ENCODE data around the gene NEDD4L.

NEDD4L gene

DNA sequence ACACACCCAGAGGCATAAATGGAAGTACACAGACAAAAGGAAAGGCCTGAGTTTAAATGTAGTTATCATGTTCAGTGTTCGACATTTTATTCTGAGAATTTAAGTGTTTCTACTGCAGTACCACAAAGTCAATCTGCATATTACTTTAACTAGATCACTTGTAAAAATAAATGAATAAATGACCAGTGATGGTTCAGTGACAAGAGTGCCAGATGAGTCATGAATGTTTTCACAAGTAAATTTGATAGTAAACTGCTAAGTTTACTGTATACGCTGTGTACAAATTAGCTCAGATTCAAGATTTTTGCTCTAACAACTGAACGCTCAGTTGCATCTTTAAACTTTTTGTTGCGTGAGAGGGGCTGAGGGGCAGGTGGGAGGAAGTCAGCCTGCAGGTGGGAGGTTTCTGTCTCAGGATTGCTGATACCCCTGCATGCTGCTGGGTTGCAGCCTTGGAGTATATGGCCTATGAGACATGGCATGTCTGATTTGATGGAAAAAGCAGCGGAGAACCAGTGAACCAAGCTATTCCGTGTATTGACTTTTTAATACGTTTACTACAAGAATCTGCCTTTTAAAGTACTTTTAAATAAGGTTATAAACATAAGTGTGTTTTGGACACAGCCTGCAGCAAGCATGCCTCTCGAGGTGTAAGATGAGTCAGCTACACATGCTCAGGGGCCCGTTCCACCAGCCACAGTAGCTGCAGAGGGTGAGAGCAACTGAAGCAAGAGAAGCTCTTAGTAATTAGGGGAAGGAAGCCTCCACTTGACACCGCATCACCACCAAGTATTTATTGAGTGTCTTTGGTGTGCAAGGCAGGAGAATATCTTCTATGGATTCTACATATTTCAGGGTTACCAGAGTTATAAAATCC lies 245.1 kb downstream of the NEDD4L start (continued):
- TF ChIP-seq, protein P1, sequence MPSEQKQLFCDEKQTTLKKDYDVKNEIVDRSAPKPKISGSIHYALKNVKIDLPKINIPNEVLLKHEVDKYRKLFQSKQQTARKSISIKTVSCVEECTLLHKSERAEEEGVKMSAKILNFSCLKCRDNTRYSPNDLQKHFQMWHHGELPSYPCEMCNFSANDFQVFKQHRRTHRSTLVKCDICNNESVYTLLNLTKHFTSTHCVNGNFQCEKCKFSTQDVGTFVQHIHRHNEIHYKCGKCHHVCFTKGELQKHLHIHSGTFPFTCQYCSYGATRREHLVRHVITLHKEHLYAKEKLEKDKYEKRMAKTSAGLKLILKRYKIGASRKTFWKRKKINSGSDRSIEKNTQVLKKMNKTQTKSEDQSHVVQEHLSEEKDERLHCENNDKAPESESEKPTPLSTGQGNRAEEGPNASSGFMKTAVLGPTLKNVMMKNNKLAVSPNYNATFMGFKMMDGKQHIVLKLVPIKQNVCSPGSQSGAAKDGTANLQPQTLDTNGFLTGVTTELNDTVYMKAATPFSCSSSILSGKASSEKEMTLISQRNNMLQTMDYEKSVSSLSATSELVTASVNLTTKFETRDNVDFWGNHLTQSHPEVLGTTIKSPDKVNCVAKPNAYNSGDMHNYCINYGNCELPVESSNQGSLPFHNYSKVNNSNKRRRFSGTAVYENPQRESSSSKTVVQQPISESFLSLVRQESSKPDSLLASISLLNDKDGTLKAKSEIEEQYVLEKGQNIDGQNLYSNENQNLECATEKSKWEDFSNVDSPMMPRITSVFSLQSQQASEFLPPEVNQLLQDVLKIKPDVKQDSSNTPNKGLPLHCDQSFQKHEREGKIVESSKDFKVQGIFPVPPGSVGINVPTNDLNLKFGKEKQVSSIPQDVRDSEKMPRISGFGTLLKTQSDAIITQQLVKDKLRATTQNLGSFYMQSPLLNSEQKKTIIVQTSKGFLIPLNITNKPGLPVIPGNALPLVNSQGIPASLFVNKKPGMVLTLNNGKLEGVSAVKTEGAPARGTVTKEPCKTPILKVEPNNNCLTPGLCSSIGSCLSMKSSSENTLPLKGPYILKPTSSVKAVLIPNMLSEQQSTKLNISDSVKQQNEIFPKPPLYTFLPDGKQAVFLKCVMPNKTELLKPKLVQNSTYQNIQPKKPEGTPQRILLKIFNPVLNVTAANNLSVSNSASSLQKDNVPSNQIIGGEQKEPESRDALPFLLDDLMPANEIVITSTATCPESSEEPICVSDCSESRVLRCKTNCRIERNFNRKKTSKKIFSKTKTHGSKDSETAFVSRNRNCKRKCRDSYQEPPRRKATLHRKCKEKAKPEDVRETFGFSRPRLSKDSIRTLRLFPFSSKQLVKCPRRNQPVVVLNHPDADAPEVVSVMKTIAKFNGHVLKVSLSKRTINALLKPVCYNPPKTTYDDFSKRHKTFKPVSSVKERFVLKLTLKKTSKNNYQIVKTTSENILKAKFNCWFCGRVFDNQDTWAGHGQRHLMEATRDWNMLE (tag by site-specific recombination; conservative IDR thresholded peaks at IDR 0.05; ENCODE audit: low read depth) = no peak
- TF ChIP-seq ZNF223 (tag by site-specific recombination; IDR thresholded peaks at IDR 0.05) (no peak), ZNF792 (tag by site-specific recombination; IDR thresholded peaks at IDR 0.05) (no peak; the same call in 1 of the 2 replicates), ZNF211 (tag by site-specific recombination; IDR thresholded peaks at IDR 0.05; ENCODE audit: low read depth) (no peak), ZNF658 (tag by site-specific recombination; IDR thresholded peaks at IDR 0.05) (no peak), ZNF138 (tag by site-specific recombination; IDR thresholded peaks at IDR 0.05; ENCODE audit: borderline replicate concordance) (no peak), ZNF544 (tag by site-specific recombination; IDR thresholded peaks at IDR 0.05) (no peak), ZNF19 (tag by site-specific recombination; IDR thresholded peaks at IDR 0.05; ENCODE audit: low read depth) (no peak), HOXA7 (CRISPR knock-in tag; IDR thresholded peaks at IDR 0.05; ENCODE audit: borderline replicate concordance) (no peak), SCRT2 (tag by site-specific recombination; IDR thresholded peaks at IDR 0.05) (no peak), ZNF514 (tag by site-specific recombination; IDR thresholded peaks at IDR 0.05) (no peak), EGR2 (tag by site-specific recombination; IDR thresholded peaks at IDR 0.05; ENCODE audit: low read depth) (peak; percentile 58), ZNF843 (tag by site-specific recombination; IDR thresholded peaks at IDR 0.05) (no peak)
- TF ChIP-seq, protein P2, sequence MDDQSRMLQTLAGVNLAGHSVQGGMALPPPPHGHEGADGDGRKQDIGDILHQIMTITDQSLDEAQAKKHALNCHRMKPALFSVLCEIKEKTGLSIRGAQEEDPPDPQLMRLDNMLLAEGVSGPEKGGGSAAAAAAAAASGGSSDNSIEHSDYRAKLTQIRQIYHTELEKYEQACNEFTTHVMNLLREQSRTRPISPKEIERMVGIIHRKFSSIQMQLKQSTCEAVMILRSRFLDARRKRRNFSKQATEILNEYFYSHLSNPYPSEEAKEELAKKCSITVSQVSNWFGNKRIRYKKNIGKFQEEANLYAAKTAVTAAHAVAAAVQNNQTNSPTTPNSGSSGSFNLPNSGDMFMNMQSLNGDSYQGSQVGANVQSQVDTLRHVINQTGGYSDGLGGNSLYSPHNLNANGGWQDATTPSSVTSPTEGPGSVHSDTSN (CRISPR knock-in tag; IDR thresholded peaks at IDR 0.05) = no peak
- TF ChIP-seq, protein P3, sequence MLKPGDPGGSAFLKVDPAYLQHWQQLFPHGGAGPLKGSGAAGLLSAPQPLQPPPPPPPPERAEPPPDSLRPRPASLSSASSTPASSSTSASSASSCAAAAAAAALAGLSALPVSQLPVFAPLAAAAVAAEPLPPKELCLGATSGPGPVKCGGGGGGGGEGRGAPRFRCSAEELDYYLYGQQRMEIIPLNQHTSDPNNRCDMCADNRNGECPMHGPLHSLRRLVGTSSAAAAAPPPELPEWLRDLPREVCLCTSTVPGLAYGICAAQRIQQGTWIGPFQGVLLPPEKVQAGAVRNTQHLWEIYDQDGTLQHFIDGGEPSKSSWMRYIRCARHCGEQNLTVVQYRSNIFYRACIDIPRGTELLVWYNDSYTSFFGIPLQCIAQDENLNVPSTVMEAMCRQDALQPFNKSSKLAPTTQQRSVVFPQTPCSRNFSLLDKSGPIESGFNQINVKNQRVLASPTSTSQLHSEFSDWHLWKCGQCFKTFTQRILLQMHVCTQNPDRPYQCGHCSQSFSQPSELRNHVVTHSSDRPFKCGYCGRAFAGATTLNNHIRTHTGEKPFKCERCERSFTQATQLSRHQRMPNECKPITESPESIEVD (tag by site-specific recombination; IDR thresholded peaks at IDR 0.05) = peak; percentile 37; the same call in 1 of the 2 replicates

DNA sequence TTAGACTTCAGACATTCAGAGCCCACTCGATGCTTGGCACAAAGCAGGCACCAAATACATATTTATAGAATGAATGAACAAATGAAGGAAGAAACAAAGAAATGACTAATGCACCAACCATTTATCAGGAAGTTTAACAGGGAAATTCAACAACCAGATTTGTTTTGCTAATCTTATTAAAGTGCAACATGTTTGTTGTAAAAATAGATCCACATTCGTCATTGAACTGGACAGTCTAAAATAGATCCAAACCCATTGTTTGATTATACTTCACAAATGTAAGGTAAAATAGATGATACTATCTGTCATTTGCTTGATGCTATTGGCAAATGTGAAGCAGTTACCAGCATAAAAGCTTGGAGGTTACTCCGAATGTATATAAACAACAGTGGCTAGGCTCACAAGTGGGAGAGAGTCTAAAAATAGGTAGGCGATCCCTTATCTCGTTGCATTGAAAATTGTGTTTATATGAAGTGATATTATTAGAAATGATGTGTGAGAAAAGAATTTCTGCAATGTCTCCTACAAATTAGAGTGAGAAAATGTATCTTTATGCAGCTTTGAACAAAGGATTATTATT lies 246.2 kb downstream of the NEDD4L start:
- ChIA-PET POLR2A (no interaction called here), CTCF (interaction anchor here (0.7 kb wide), 1 partner anchor 39 kb away, joined by 4 read pairs; no protein-coding TSS in a partner anchor)
- Histone ChIP-seq H3K36me3 (ENCODE audit: control insufficient read depth in 2 of 2, insufficient read depth in 1 of 2, low read length in 2 of 2) (no peaks in the 10 kb centered on the region), H3K4me3 (ENCODE audit: low read depth, low read length) (no peak overlapping the region), H3K4me1 (ENCODE audit: control insufficient read depth, insufficient read depth, low read length) (peaks cover 53% of the 10 kb centered on the region), H3K9me3 (ENCODE audit: control insufficient read depth, insufficient read depth, low read depth, low read length) (no peaks in the 10 kb centered on the region), H3K27ac (ENCODE audit: extremely low read depth, low read depth, low read length) (no peak overlapping the region)
- TF ChIP-seq ZNF544 (tag by site-specific recombination; IDR thresholded peaks at IDR 0.05) (no peak), SCRT1 (tag by site-specific recombination; IDR thresholded peaks at IDR 0.05; ENCODE audit: borderline replicate concordance) (0 out of 2 replicates have a peak, but pooled peaks have one; percentile 18), ZNF670 (tag by site-specific recombination; IDR thresholded peaks at IDR 0.05; ENCODE audit: low read depth) (no peak), ZNF521 (tag by site-specific recombination; IDR thresholded peaks at IDR 0.05) (no peak), ZNF146 (tag by site-specific recombination; IDR thresholded peaks at IDR 0.05) (no peak)
- TF ChIP-seq, protein P4, sequence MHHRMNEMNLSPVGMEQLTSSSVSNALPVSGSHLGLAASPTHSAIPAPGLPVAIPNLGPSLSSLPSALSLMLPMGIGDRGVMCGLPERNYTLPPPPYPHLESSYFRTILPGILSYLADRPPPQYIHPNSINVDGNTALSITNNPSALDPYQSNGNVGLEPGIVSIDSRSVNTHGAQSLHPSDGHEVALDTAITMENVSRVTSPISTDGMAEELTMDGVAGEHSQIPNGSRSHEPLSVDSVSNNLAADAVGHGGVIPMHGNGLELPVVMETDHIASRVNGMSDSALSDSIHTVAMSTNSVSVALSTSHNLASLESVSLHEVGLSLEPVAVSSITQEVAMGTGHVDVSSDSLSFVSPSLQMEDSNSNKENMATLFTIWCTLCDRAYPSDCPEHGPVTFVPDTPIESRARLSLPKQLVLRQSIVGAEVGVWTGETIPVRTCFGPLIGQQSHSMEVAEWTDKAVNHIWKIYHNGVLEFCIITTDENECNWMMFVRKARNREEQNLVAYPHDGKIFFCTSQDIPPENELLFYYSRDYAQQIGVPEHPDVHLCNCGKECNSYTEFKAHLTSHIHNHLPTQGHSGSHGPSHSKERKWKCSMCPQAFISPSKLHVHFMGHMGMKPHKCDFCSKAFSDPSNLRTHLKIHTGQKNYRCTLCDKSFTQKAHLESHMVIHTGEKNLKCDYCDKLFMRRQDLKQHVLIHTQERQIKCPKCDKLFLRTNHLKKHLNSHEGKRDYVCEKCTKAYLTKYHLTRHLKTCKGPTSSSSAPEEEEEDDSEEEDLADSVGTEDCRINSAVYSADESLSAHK (tag by site-specific recombination; IDR thresholded peaks at IDR 0.05) = no peak
- TF ChIP-seq, protein P5, sequence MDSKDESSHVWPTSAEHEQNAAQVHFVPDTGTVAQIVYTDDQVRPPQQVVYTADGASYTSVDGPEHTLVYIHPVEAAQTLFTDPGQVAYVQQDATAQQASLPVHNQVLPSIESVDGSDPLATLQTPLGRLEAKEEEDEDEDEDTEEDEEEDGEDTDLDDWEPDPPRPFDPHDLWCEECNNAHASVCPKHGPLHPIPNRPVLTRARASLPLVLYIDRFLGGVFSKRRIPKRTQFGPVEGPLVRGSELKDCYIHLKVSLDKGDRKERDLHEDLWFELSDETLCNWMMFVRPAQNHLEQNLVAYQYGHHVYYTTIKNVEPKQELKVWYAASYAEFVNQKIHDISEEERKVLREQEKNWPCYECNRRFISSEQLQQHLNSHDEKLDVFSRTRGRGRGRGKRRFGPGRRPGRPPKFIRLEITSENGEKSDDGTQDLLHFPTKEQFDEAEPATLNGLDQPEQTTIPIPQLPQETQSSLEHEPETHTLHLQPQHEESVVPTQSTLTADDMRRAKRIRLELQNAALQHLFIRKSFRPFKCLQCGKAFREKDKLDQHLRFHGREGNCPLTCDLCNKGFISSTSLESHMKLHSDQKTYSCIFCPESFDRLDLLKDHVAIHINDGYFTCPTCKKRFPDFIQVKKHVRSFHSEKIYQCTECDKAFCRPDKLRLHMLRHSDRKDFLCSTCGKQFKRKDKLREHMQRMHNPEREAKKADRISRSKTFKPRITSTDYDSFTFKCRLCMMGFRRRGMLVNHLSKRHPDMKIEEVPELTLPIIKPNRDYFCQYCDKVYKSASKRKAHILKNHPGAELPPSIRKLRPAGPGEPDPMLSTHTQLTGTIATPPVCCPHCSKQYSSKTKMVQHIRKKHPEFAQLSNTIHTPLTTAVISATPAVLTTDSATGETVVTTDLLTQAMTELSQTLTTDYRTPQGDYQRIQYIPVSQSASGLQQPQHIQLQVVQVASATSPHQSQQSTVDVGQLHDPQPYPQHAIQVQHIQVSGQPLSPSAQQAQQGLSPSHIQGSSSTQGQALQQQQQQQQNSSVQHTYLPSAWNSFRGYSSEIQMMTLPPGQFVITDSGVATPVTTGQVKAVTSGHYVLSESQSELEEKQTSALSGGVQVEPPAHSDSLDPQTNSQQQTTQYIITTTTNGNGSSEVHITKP (tag by site-specific recombination; IDR thresholded peaks at IDR 0.05) = no peak
